Activated gamma-delta T cell treated with anti-CD3 and anti-CD28 coated beads, Interleukin-2, amount 50 U/mL, for 16 hours (primary cell): ENCODE results near the gene OR6V1.

Experiments
- DNase-seq: peaks from one replicate; pipeline ENCODE4 v3.0.0-alpha.2; 2020; ENCODE audit warnings: low read depth

The OR6V1 gene

GRCh38 chr7:143052041-143052440 lies at the start of gene OR6V1:
TSS of gene OR6V1 (plus strand) at chr7:143052341. CDS start at chr7:143052341, 0 bp downstream.
- DNase-seq: no peak

GRCh38 chr7:143002898-143003297 lies 49.2 kb upstream of the OR6V1 start:
- no peak for DNase-seq

- DNase-seq: no peak
Observed at GRCh38 chr7:143003393-143004051, 48.6 kb upstream of the OR6V1 start.

- no peak for DNase-seq
Observed at GRCh38 chr7:143005632-143006260, 46.4 kb upstream of the OR6V1 start.

GRCh38 chr7:143008007-143008901 lies 43.9 kb upstream of the OR6V1 start:
- DNase-seq: peak; percentile 75

- DNase-seq: no peak
Observed at GRCh38 chr7:143012001-143012400, 40.1 kb upstream of the OR6V1 start.

GRCh38 chr7:143012409-143012808 lies 39.7 kb upstream of the OR6V1 start:
- DNase-seq: no peak

GRCh38 chr7:143013473-143013872 lies 38.7 kb upstream of the OR6V1 start:
- no peak for DNase-seq

GRCh38 chr7:143013893-143014292 lies 38.2 kb upstream of the OR6V1 start:
- no peak for DNase-seq

- no peak for DNase-seq
Observed at GRCh38 chr7:143015084-143015483, 37.1 kb upstream of the OR6V1 start.

GRCh38 chr7:143015926-143016490 lies 36.1 kb upstream of the OR6V1 start:
- no peak for DNase-seq

- DNase-seq: no peak
Observed at GRCh38 chr7:143016996-143017395, 35.1 kb upstream of the OR6V1 start.

GRCh38 chr7:143018931-143019330 lies 33.2 kb upstream of the OR6V1 start:
- DNase-seq: no peak

- DNase-seq: no peak
Observed at GRCh38 chr7:143023047-143023446, 29.1 kb upstream of the OR6V1 start.

- DNase-seq: no peak
Observed at GRCh38 chr7:143025371-143025770, 26.8 kb upstream of the OR6V1 start.

- no peak for DNase-seq
Observed at GRCh38 chr7:143027032-143027431, 25.1 kb upstream of the OR6V1 start, which contains the start of gene OR9A2. TSS of gene OR9A2 (minus strand) at chr7:143027132. CDS start at chr7:143027132, 0 bp downstream.

GRCh38 chr7:143027683-143028082 lies 24.5 kb upstream of the OR6V1 start:
- DNase-seq: no peak

GRCh38 chr7:143038635-143039034 lies 13.5 kb upstream of the OR6V1 start:
- no peak for DNase-seq

GRCh38 chr7:143040209-143040715 lies 11.9 kb upstream of the OR6V1 start:
- no peak for DNase-seq

- DNase-seq: no peak
Observed at GRCh38 chr7:143041346-143041745, 10.8 kb upstream of the OR6V1 start.

- no peak for DNase-seq
Observed at GRCh38 chr7:143042159-143042789, 9.9 kb upstream of the OR6V1 start.

- no peak for DNase-seq
Observed at GRCh38 chr7:143042790-143043271, 9.3 kb upstream of the OR6V1 start.
